Ovary (tissue), 9 donors: ENCODE data around the gene KCTD19. TPM values are rescaled to one million over a fixed set of nuclear protein-coding genes. Genes with fewer than 3 reads are reported as not detected.
A peak's percentile ranks its signal among the peaks of the same experiment; 100 is the strongest.

Experiments
- DNase-seq, 5 donors: peaks; one replicate each; pipeline ENCODE4 v3.0.0-alpha.2; 2019 to 2020
- H3K27ac ChIP-seq, 2 donors: fragments of 200-600 bp; one replicate each; pipeline versions ENCODE4 v1.5.1 to v1.8.0; 2019 to 2022
- H3K27me3 ChIP-seq: fragments of 200-600 bp; one replicate; pipeline ENCODE4 v1.8.0; 2022
- H3K36me3 ChIP-seq: fragments of 200-600 bp; sonication (generic); one replicate; pipeline ENCODE4 v1.5.1; 2019
- H3K4me1 ChIP-seq: one replicate; pipeline ENCODE4 v1.8.1; 2013; ENCODE audit warnings: mild to moderate bottlenecking, moderate library complexity; ENCODE audit not compliant: insufficient read depth
- H3K4me3 ChIP-seq: fragments of 200-600 bp; sonication (generic); one replicate; pipeline ENCODE4 v1.5.1; 2017
- H3K9me3 ChIP-seq, 2 donors: fragments of 200-600 bp in 1 of 2; sonication (generic) in 1 of 2; one replicate each; pipeline versions ENCODE4 v1.5.1 to v1.8.1; 2013 to 2019; ENCODE audit warnings: mild to moderate bottlenecking in 1 of 2, moderate library complexity in 1 of 2
- EP300 ChIP-seq: sonication (generic); formaldehyde crosslinking; IDR thresholded peaks from one replicate; pipeline ENCODE4 v1.6.1; 2017; ENCODE audit warnings: antibody characterized with exemption
- POLR2A ChIP-seq: fragments of 450-650 bp; IDR thresholded peaks from one replicate; pipeline ENCODE4 v1.6.1; 2017; ENCODE audit warnings: antibody characterized with exemption, mild to moderate bottlenecking, moderate library complexity
- WGBS, 3 donors: extraction: QIAGEN DNeasy Blood & Tissue Kit in 1 of 3; methylation state at CpG; one replicate each; pipeline versions ENCODE4 v1.1.5 to v1.1.7; 2013 to 2017; 5-methylcytosine and 5-hydroxymethylcytosine counted together
- intact Hi-C, 4 donors: fragments of 100-400 bp; cut with DNase I; formaldehyde crosslinking; loops; one replicate each; pipeline versions ENCODE4 v1.11.0 to v1.15.1; 2022 to 2023
- polyA plus RNA-seq, 2 donors: library from polyadenylated mRNA; stranded (reverse); fragments of 200-250 nt in 1 of 2; fragments of 350-450 nt in 1 of 2; fragmentation: Illumina TruSeq in 1 of 2; extraction: RNeasy Lipid Tissue Mini Kit (QIAGEN cat#74804) in 1 of 2; gene quantifications; one replicate each; pipeline ENCODE4 v1.2.3, GENCODE V29; 2013 to 2014
- total RNA-seq, 7 donors: library from RNA; depleted of rRNA in 2 of 7; stranded (reverse); fragments of >200 nt in 2 of 7; fragmentation: NEBNext Ultra II Directional in 3 of 7; extraction: Animal tissue kit (Norgen Biotek cat#: 25700) in 3 of 7; gene quantifications; one replicate each; pipeline versions ENCODE4 v1.1.0 to v1.2.4, GENCODE V29; 2016 to 2023
- TF ChIP-seq, protein P1 (sequence below), 3 donors: fragments of 450-650 bp in 2 of 3; fragments of 200-600 bp in 1 of 3; IDR thresholded peaks; one replicate each; pipeline versions ENCODE4 v1.5.1 to v1.8.0; 2016 to 2022; ENCODE audit warnings: antibody characterized with exemption in 3 of 3, mild to moderate bottlenecking in 1 of 3
- donor health status: DM: no; HTN: no; CAD: no; lungs with moderate emphysema.
- donor health status: DM: no; HTN: no; CAD: no.
- donor health status: Bipolar disorder and iron deficiency.
- donor health status: DM: yes; HTN: yes; CAD: no.
- donor health status: DM: no; HTN: no; CAD: no.
- donor health status: DM: yes; HTN: yes; CAD: no.

Gene KCTD19
- total and polyA plus RNA-seq, 9 donors = 0.05 to 0.70 (median 0.12) TPM; not detected in 4

- Histone ChIP-seq H3K27ac (no peak overlapping the region), H3K27me3 (no peaks in the 10 kb centered on the region), H3K4me3 (no peak overlapping the region), H3K9me3 (no peaks in the 10 kb centered on the region), H3K4me1 (no peaks in the 10 kb centered on the region), H3K36me3 (no peaks in the 10 kb centered on the region)
- TF ChIP-seq EP300 (no peak), POLR2A (no peak)
- TF ChIP-seq, protein P1, sequence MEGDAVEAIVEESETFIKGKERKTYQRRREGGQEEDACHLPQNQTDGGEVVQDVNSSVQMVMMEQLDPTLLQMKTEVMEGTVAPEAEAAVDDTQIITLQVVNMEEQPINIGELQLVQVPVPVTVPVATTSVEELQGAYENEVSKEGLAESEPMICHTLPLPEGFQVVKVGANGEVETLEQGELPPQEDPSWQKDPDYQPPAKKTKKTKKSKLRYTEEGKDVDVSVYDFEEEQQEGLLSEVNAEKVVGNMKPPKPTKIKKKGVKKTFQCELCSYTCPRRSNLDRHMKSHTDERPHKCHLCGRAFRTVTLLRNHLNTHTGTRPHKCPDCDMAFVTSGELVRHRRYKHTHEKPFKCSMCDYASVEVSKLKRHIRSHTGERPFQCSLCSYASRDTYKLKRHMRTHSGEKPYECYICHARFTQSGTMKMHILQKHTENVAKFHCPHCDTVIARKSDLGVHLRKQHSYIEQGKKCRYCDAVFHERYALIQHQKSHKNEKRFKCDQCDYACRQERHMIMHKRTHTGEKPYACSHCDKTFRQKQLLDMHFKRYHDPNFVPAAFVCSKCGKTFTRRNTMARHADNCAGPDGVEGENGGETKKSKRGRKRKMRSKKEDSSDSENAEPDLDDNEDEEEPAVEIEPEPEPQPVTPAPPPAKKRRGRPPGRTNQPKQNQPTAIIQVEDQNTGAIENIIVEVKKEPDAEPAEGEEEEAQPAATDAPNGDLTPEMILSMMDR (IDR thresholded peaks at IDR 0.05) = no peak
- intact Hi-C loops = loop anchor here in 1 of 4 donors (10.0 kb wide), 1 partner anchor 157 kb away; the partner anchor contains the start of gene ZDHHC1
- peak in 2 of 5 donors; percentile 11 to 40 for DNase-seq
- 31 to 60% (median 51%) methylated on average over 11 of the region's 11 CpGs for WGBS, 3 donors
Observed at GRCh38 chr16:67258161-67258835, 68.2 kb downstream of the KCTD19 start.

GRCh38 chr16:67257486-67258160 lies 68.9 kb downstream of the KCTD19 start:
- Histone ChIP-seq H3K9me3 (no peaks in the 10 kb centered on the region), H3K36me3 (no peaks in the 10 kb centered on the region), H3K4me3 (no peak overlapping the region), H3K4me1 (no peaks in the 10 kb centered on the region), H3K27me3 (no peaks in the 10 kb centered on the region), H3K27ac (no peak overlapping the region)
- intact Hi-C loops = loop anchor here in 1 of 4 donors (10.0 kb wide), 1 partner anchor 157 kb away; the partner anchor contains the start of gene ZDHHC1
- 69 to 76% (median 74%) methylated on average over 4 of the region's 4 CpGs for WGBS, 3 donors
- DNase-seq = peak in 1 of 5 donors; percentile 14
- TF ChIP-seq EP300 (no peak), POLR2A (no peak)
- TF ChIP-seq, protein P1 (IDR thresholded peaks at IDR 0.05) = no peak

DNA sequence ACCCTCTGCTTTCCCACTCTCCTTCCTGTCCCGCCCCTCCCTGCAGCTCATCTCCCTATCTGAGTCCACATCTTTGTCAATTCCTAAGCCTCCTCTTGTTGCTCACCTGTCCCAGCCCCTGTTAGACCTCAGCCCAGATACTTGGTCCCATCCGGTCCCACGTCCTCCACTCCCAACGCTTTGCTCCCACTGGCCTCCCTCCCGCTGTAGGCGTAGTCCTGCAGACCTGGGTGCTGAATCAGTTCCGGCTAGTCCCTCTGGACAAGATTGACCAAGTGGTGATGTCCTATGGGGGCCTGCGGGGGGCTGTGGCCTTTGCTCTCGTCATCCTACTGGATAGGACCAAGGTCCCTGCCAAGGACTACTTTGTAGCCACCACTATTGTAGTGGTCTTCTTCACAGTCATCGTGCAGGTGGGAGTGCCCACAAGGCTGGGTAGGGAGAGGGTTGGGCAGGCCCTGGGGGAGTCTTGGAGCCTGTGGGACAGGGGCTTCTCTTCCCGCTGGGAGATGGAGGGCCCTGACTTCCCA lies 69.8 kb downstream of the KCTD19 start:
- DNase-seq = peak in 1 of 5 donors; percentile 6
- no peak for TF ChIP-seq POLR2A
- TF ChIP-seq, protein P1 (IDR thresholded peaks at IDR 0.05) = no peak
- no peak for TF ChIP-seq EP300
- H3K36me3 ChIP-seq = no peaks in the 10 kb centered on the region
- no peaks in the 10 kb centered on the region for H3K9me3 ChIP-seq
- H3K27me3 ChIP-seq = no peaks in the 10 kb centered on the region
- intact Hi-C loops = loop anchor here in 1 of 4 donors (10.0 kb wide), 1 partner anchor 158 kb away; the partner anchor contains the start of gene ZDHHC1
- WGBS, 3 donors = 96 to 97% (median 97%) methylated on average over 11 of the region's 11 CpGs
- H3K27ac ChIP-seq = no peak overlapping the region
- H3K4me1 ChIP-seq = no peaks in the 10 kb centered on the region
- H3K4me3 ChIP-seq = no peak overlapping the region

- Histone ChIP-seq H3K27ac (no peak overlapping the region), H3K27me3 (no peaks in the 10 kb centered on the region), H3K9me3 (no peaks in the 10 kb centered on the region), H3K4me1 (no peaks in the 10 kb centered on the region), H3K36me3 (no peaks in the 10 kb centered on the region), H3K4me3 (no peak overlapping the region)
- TF ChIP-seq POLR2A (no peak), EP300 (no peak)
- TF ChIP-seq, protein P1 (IDR thresholded peaks at IDR 0.05) = no peak
- intact Hi-C loops = loop anchor here in 1 of 4 donors (10.0 kb wide), 1 partner anchor 159 kb away; the partner anchor contains the start of gene ZDHHC1
- DNase-seq = peak in 1 of 5 donors; percentile 19
- WGBS, 3 donors = 90 to 95% (median 91%) methylated on average over 15 to 17 of the region's 17 CpGs
Observed at GRCh38 chr16:67255553-67256221, 70.9 kb downstream of the KCTD19 start.
